Osteocyte (in vitro differentiated cells): ENCODE results near the gene DDA1. TPM values are rescaled to one million over a fixed set of nuclear protein-coding genes. Genes with fewer than 3 reads are reported as not detected.

Experiments
- DNase-seq: peaks from one replicate; pipeline ENCODE4 v3.0.0; 2021; ENCODE audit warnings: mixed read lengths; ENCODE audit not compliant: unreplicated experiment; ENCODE audit errors: extremely low spot score
- H3K27ac Mint-ChIP-seq: one replicate; pipeline ENCODE4 v1.8.0; 2021; ENCODE audit warnings: mild to moderate bottlenecking, mixed read lengths; ENCODE audit not compliant: unreplicated experiment
- H3K27me3 Mint-ChIP-seq: one replicate; pipeline ENCODE4 v1.8.0; 2021; ENCODE audit warnings: mixed read lengths; ENCODE audit not compliant: unreplicated experiment
- H3K36me3 Mint-ChIP-seq: one replicate; pipeline ENCODE4 v1.8.0; 2021; ENCODE audit warnings: mixed read lengths; ENCODE audit not compliant: unreplicated experiment
- H3K4me1 Mint-ChIP-seq: one replicate; pipeline ENCODE4 v1.8.0; 2021; ENCODE audit warnings: mixed read lengths; ENCODE audit not compliant: unreplicated experiment
- H3K4me3 Mint-ChIP-seq: one replicate; pipeline ENCODE4 v1.8.0; 2021; ENCODE audit warnings: mild to moderate bottlenecking, moderate library complexity, mixed read lengths; ENCODE audit not compliant: unreplicated experiment
- H3K9me3 Mint-ChIP-seq: one replicate; pipeline ENCODE4 v1.8.0; 2021; ENCODE audit warnings: mixed read lengths; ENCODE audit not compliant: unreplicated experiment
- total RNA-seq: library from RNA; stranded (reverse); gene quantifications from 2 replicates; pipeline ENCODE4 v1.2.1, GENCODE V29; 2021
- TF ChIP-seq, protein P1 (sequence below): fragments of 200-600 bp; sonication (generic); IDR thresholded peaks from 2 replicates; pipeline ENCODE4 v1.5.0; 2021; ENCODE audit warnings: antibody characterized with exemption, mild to moderate bottlenecking, moderate library complexity

The DDA1 gene
- total RNA-seq, 1 donor from 2014 or later = 50.0 TPM

- Mint-ChIP-seq H3K27ac (no peak overlapping the region), H3K27me3 (no peaks in the 10 kb centered on the region), H3K36me3 (no peaks in the 10 kb centered on the region), H3K9me3 (no peaks in the 10 kb centered on the region), H3K4me1 (peaks cover 3% of the 10 kb centered on the region), H3K4me3 (no peak overlapping the region)
- no peak for DNase-seq
- TF ChIP-seq, protein P1, sequence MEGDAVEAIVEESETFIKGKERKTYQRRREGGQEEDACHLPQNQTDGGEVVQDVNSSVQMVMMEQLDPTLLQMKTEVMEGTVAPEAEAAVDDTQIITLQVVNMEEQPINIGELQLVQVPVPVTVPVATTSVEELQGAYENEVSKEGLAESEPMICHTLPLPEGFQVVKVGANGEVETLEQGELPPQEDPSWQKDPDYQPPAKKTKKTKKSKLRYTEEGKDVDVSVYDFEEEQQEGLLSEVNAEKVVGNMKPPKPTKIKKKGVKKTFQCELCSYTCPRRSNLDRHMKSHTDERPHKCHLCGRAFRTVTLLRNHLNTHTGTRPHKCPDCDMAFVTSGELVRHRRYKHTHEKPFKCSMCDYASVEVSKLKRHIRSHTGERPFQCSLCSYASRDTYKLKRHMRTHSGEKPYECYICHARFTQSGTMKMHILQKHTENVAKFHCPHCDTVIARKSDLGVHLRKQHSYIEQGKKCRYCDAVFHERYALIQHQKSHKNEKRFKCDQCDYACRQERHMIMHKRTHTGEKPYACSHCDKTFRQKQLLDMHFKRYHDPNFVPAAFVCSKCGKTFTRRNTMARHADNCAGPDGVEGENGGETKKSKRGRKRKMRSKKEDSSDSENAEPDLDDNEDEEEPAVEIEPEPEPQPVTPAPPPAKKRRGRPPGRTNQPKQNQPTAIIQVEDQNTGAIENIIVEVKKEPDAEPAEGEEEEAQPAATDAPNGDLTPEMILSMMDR = no peak
Observed at GRCh38 chr19:17328517-17329365, 19.4 kb downstream of the DDA1 start.

GRCh38 chr19:17329366-17330261, 20.3 kb downstream of the DDA1 start:
- no peaks in the 10 kb centered on the region for H3K27me3 Mint-ChIP-seq
- H3K4me1 Mint-ChIP-seq = peaks cover 5% of the 10 kb centered on the region
- H3K4me3 Mint-ChIP-seq = no peak overlapping the region
- DNase-seq = no peak
- TF ChIP-seq, protein P1 = no peak
- no peak overlapping the region for H3K27ac Mint-ChIP-seq
- H3K36me3 Mint-ChIP-seq = no peaks in the 10 kb centered on the region
- H3K9me3 Mint-ChIP-seq = no peaks in the 10 kb centered on the region

DNA sequence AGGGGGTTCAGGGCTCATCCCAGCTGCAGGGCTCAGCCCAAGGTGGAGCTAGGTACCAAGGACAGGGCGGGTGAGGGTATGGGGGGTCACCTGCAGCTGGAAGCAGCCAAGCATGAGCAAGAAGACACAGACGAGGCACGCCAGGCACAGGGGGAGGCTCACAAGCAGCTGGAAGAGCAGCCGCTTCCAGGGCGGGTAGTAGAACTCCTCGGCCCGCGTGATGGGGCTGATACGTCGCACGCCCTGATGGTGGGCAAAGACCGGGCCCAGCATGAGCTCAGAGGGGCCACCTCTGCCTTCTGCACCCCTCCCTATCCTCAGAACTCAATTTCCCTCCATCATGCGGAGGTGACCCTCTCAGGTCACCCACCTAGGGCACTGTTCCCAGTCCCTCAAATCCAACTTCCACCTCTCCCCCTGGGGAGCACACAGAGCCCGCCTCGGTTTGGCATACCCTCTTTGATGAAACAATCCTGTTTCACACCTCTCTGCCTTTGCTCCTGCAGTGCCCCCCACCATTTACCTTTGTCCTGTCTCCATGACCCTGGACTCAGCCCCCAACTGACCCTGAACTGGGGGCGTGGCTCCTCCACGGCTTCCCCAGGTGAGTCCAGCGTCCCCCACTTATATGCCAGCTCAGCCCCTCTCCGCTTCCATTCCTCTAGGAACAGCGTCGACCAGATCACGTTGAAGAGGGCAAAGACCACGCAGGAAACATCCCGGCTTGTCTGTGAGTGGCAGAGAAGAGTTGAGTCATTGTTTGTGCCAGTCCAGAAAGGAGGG, 21.1 kb downstream of the DDA1 start:
- no peak for DNase-seq

DNA sequence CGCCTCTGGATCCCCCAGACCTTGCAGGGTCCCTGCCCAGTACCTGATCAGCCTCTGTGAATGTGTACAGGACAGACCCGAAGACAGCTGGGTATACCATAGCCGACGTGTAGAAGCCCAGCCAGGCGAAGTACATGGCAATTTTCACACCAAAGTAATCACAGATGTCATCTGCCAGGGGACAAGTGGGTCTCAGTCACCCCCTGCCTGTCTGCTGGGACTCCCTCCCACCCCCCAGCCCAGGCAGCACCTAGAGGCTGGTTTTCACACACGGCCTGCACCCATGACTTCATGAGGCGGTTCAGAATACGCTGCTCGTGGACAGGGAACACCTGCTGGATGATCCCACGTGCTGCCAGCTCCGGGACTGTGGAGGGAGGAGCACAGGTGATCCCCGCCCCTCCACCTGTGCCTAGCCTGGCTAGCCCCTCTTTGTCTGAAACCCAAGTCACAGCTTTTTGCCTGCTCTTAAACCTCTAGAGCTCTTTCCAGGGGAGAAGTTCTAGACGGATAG, 21.7 kb downstream of the DDA1 start:
- Mint-ChIP-seq H3K27ac (no peak overlapping the region), H3K9me3 (no peaks in the 10 kb centered on the region), H3K4me1 (peaks cover 15% of the 10 kb centered on the region), H3K4me3 (no peak overlapping the region), H3K36me3 (no peaks in the 10 kb centered on the region), H3K27me3 (no peaks in the 10 kb centered on the region)
- DNase-seq = no peak
- TF ChIP-seq, protein P1 = no peak

More for the DNA sequence above, 21.1 kb downstream of the DDA1 start:
- H3K27me3 Mint-ChIP-seq = no peaks in the 10 kb centered on the region
- H3K9me3 Mint-ChIP-seq = no peaks in the 10 kb centered on the region
- H3K4me3 Mint-ChIP-seq = no peak overlapping the region
- TF ChIP-seq, protein P1 = no peak
- peaks cover 13% of the 10 kb centered on the region for H3K4me1 Mint-ChIP-seq
- H3K36me3 Mint-ChIP-seq = no peaks in the 10 kb centered on the region
- H3K27ac Mint-ChIP-seq = no peak overlapping the region
